Stimulated activated CD4-positive, alpha-beta T cell treated with anti-CD3 and anti-CD28 coated beads, Interleukin-4, amount 100 ng/mL, for 48 hours (primary cell): ENCODE measurements around the gene FSCN2.
"Not testable (repeated sequence)": the region's sequence is repeated elsewhere in the genome, so short reads cannot be mapped to it uniquely, and the experiment has no call there.

Source experiments
- DNase-seq, 2 donors: peaks; one replicate each; pipeline ENCODE4 v3.0.0-alpha.2; 2020; ENCODE audit warnings: low read depth in 2 of 2

FSCN2 gene

DNA sequence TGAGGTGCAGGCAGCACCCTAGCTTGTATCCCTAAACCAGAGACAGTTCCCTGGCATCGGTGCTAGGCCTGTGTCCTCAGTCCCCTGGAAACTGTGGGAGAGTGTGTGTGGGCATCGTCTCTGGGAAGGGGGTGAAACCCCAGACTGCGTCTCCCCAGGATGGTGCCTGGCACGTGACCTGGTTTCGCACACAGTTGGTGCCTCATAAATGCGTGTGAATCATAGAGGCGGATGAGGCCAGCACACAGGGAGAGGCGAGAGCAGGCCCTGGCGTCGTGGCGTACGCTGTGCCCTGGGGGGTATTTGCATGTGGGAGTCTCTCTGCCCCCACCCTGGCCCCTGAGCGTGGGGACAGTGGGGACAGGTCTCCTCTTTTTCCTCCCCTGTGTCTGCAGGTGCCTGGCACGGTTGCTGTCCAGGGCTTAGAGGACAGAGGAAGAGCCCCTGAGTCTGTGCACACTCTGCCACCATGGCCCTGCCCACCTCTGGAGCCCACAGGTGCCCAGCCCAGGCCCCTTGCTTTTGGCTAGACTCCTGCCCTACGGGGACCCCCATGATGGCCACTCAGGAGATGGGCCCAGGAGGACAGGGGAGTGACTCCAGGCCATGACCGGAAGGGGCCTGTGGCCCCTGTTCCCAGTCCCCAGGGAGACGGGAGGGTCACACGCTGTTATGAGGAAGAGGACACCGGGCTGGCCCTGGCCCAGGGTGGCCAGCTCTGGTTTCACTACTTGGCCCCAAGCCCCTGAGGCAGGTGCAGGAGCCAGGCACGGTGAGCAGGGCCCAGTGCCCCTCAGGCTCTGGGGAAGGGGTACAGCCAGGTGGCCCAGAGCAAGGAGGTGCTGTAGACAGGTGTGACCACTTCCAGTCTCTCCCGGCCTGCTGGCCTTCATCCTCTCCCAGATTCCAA lies 1.3 kb upstream of the FSCN2 start:
- DNase-seq, result no peak

GRCh38 chr17:81528384-81528650 lies 140 bp downstream of the FSCN2 start:
- no peak for DNase-seq

DNA sequence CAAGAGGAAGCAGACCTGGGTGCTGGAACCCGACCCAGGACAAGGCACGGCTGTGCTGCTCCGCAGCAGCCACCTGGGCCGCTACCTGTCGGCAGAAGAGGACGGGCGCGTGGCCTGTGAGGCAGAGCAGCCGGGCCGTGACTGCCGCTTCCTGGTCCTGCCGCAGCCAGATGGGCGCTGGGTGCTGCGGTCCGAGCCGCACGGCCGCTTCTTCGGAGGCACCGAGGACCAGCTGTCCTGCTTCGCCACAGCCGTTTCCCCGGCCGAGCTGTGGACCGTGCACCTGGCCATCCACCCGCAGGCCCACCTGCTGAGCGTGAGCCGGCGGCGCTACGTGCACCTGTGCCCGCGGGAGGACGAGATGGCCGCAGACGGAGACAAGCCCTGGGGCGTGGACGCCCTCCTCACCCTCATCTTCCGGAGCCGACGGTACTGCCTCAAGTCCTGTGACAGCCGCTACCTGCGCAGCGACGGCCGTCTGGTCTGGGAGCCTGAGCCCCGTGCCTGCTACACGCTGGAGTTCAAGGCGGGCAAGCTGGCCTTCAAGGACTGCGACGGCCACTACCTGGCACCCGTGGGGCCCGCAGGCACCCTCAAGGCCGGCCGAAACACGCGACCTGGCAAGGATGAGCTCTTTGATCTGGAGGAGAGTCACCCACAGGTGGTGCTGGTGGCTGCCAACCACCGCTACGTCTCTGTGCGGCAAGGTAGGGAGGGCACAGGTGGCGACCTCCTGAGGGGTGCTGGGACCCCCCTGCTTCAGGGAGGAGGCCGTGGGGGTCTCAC lies 667 bp downstream of the FSCN2 start:
- no peak for DNase-seq

DNA sequence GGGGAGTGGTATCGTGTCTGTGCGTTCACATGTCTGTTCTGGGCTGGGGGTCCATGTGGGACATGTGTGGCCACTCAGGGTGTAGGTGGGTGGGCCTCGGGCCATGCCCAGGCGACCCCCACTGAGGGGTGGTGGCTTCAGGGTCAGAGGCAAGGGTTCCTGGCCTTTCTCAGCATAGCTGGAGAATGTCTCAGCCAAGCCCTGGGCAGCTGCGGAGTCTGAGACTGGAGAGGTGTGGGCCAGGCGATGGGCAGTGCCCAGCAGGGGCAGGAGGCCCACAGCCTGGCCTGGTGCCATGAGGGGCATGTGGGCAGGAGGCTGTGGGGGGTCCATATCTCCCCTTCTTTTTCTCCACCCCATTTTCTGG lies 1.2 kb downstream of the FSCN2 start:
- DNase-seq, result no peak

DNA sequence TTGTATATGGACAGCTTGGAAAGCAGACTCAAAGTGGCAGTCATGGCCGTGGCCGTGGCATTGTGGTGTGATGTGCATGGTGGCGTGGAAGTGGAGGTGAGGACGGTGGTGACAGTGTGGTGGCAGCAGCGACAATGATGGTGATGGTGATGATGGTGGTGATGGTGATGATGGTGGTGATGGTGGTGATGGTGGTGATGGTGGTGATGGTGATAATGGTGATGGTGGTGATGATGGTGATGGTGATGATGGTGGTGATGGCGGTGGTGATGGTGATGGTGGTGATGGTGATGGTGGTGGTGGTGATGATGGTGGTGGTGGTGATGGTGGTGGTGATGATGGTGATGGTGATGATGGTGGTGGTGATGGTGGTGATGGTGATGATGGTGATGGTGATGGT lies 2.8 kb downstream of the FSCN2 start:
- not testable (repeated sequence) for DNase-seq

DNA sequence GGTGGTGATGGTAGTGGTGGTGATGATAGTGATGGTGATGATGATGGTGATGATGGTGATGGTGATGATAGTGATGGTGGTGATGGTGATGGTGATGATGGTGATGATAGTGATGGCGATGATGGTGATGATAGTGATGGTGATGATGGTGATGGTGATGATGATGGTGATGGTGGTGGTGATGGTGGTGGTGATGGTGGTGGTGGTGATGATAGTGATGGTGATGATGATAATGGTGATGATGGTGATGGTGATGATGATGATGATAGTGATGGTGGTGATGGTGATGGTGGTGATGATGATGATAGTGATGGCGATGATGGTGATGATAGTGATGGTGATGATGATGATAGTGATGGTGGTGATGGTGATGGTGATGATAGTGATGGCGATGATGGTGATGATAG lies 3.8 kb downstream of the FSCN2 start:
- DNase-seq, result not testable (repeated sequence)

DNA sequence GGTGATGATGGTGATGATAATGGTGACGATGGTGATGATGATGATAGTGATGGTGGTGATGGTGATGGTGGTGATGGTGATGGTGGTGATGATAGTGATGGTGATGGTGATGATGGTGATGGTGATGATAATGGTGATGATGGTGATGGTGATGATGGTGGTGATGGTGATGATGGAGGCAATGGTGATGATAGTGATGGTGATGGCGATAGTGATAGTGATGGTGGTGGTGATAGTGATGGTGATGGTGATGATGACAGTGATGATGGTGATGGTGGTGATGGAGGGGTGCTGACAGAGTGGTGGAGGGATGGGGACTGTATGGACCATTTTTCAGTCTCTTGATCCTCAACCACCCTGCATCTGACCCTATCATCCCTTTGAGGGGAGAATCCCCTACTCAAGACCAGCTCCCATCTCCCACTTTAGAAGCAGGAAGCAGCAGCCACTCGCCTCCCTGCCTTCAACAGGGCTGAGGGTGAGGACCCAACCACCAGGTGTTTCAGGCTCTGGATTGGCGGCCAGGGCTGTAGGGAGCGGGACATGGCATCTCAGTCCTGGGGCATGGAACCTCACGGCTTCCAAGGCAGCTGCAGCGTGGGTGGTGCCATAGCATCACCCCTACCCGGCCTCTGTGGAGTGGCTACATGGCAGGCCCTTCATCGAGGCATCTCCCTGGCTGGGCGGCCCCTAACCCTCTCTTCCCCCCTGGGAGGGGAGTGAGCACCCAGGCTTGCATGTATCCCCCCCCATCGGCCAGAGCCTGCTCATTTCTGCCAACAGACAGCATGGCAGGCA lies 4.5 kb downstream of the FSCN2 start:
- DNase-seq, result no peak

DNA sequence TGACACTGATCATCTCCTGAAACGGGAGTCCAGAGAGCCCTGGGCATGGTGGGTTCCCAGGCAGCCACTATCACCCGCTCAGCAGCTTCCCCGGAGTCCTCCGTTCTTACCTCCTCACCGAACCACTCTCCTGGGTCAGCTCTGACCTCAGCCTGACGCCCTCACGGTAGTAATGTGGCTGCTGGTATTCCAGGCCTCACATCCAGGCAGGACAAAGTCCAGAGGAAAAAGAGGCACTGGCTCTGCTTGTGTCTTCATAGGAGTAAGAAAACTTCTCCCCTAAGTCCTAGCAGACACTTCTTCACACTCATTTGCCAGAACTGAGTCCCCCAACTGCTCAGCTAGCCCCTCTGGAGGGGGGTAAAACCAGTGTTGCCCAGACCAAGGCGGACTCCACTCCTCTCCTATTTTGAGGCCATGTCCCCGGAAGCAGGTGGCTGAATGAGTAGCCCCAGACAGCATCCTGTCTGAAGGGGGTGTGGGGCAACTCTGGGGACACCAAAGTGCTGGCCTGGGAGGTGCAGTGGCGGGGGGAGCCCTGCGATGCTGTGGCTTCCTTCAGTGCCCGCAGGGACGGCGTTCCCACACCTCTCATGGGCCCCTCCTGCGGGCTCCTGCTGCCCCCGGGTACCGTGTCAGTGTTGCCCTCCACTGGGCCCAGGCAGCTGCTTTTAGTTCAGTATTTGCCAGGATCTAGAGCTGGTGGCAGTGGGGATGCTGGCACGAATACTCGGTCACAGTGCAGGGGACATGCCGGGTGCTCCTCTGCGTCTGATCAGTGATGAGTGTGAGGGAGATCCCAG lies 5.4 kb downstream of the FSCN2 start:
- no peak for DNase-seq

DNA sequence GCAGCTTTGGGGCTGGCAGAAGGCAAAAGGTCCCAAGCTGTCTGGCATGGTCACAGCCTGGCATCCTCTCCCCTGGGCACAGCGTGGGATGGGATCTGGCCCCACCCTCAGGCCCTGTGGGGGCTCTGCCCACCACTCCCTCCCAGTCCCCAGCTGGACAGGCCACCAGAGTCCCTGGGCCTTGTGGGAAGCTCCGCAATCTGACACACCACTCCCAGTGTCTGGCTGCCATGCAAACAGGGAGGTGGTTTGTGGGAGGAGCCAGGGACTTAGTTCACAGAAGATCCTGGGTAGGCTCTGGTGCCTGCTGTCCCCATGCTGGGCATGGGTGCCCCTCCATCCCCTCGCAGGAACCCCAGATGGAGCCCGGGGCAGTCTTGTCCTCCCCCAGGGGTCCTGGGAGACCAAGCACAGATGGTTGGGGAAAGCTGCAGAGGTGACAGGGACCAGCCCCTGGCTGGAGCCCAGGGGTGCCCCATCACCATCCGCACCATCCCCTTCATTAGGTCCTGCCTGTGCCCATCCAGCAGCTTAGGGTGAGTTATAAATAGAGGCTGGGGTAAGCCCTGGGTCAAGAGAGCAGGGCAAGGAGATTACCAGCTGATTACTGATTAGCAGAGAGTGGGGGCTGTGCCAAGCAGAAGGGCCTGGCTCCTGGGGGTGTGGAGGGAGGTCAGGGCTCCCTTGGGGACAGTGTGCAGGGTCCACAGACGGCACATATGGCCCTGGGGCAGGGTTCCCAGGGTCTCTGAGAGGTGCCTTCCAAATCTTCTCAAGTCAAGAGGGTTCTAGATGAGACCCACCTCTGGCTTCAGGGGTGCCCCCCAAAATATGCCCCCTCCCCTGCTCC lies 6.2 kb downstream of the FSCN2 start:
- no peak for DNase-seq

DNA sequence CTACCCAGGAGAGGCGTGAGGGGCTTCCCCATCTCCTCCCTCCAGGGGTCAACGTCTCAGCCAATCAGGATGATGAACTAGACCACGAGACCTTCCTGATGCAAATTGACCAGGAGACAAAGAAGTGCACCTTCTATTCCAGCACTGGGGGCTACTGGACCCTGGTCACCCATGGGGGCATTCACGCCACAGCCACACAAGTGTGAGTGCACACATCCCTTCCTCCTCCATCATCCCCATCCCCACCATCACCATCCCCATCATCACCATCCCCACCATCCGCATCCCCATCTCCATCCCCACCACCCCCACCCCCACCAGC lies 6.8 kb downstream of the FSCN2 start:
- DNase-seq, result no peak

DNA sequence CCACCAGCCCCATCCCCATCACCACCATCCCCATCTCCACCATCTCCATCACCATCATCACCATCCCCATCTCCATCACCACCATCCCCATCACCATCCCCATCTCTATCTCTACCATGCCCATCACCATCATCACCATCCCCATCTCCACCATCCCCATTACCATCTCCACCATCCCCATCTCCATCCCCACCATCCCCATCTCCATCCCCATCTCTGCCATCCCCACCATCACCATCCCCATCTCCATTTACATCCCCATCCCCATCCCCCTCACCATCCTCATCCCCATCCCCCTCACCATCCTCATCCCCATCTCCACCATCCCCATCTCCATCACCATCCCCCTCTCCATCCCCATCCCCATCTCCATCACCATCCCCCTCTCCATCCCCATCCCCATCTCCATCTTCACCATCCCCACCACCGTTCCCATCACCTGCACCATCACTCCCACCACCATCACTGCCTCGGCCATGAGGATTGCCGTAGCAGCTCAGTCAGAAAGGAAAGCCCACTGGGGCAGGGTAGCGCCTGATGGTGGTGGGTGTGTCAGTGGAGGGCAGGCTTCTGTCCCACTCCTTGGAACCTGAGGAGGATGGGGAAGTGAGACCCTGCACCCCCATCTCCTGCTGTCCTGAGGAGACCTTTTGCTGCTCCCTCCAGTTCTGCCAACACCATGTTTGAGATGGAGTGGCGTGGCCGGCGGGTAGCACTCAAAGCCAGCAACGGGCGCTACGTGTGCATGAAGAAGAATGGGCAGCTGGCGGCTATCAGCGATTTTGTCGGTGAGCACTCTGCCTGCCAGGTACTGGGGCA lies 7.5 kb downstream of the FSCN2 start:
- no peak for DNase-seq

GRCh38 chr17:81536299-81537290 lies 8.4 kb downstream of the FSCN2 start:
- no peak for DNase-seq

- DNase-seq, result no peak
These were observed 9.2 kb downstream of the FSCN2 start for GRCh38 chr17:81537343-81537855.

- DNase-seq, result no peak
These were observed 9.8 kb downstream of the FSCN2 start for GRCh38 chr17:81537856-81538555.

DNA sequence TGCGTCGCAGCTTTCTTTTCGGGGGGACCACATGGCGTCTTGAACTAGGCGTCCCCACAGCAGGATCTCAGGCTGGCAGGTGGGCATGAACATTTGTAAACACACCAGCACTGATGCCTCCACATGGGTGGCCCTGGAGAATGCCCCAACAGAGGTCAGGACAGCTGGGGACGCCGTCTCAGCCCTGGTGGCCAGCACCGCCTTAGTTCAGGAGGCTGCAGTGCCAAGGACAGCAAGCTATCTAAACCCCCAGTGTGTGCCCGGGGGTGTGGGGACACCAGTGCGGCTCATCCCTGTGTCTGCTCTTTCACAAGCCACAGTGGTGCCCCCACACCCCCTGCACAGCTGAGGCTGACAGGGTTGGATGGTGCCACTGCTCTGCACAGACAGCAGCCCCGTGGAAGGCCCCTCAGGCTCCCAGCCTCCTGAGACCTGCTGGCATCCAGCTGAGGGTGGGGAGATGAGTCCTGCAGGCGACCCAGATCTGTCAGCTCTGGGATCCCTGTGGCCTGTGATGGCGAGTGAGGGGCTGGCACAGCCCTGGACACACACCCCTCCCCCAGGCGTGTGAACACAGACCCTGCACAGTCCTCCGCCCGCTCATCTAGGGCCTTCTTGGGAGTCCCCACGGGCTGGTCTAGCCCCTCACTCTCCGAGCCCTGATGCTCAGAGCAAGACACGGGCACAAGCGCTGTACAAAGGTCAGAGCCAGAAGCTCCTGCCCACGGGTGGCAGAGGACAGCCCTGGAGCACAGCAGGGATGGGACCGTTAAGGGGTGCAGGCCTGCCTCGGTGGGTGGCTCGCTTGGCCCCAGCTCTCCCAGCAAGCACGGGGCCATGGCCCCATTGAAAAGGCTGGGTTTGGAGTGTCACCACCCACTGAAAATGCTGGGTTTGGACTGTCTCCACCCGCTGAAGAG lies 10.7 kb downstream of the FSCN2 start:
- DNase-seq, result no peak

- no peak for DNase-seq
These were observed 11.4 kb downstream of the FSCN2 start for GRCh38 chr17:81539571-81539900.
